ENCODE results near the gene TET3. TPM values are rescaled to one million over a fixed set of nuclear protein-coding genes. Genes with fewer than 3 reads are reported as not detected.
A peak's percentile ranks its signal among the peaks of the same experiment; 100 is the strongest.

The TET3 gene
- total RNA-seq, 4 donors from 2014 or later = 1.3 to 12.0 (median 7.8) TPM

- intact Hi-C loops (cut with DNase I; ENCODE audit: low total_unique reads) = no loop called here
- H3K9me3 ChIP-seq = no peaks in the 10 kb centered on the region
- peaks cover 0 to 7% of the 10 kb centered on the region in 2 donors for H3K4me1 ChIP-seq
- H3K36me3 ChIP-seq = no peaks in the 10 kb centered on the region
- H3K27ac ChIP-seq = peak overlapping the region; percentile 3 to 25
- TF ChIP-seq CTCF (IDR thresholded peaks at IDR 0.05) = no peak
- TF ChIP-seq POLR2A (IDR thresholded peaks at IDR 0.05) = peak in 1 of 2 donors; percentile 5
- H3K4me3 ChIP-seq = peak overlapping the region; percentile 29 to 38
- no peaks in the 10 kb centered on the region for H3K27me3 ChIP-seq
- DNase-seq = peak; percentile 18 to 24
Observed at GRCh38 chr2:73983322-73984202, 1.1 kb upstream of the TET3 start.

GRCh38 chr2:73984922-73985307 lies 205 bp downstream of the TET3 start:
- no peaks in the 10 kb centered on the region for H3K36me3 ChIP-seq
- no peak for TF ChIP-seq POLR2A (IDR thresholded peaks at IDR 0.05)
- no peak for TF ChIP-seq CTCF (IDR thresholded peaks at IDR 0.05)
- H3K4me3 ChIP-seq = peak overlapping the region; percentile 29 to 38
- peak overlapping the region in 1 of 2 donors; percentile 57 for H3K27ac ChIP-seq
- peak; percentile 38 to 44 for DNase-seq
- intact Hi-C loops (cut with DNase I; ENCODE audit: low total_unique reads) = no loop called here
- H3K9me3 ChIP-seq = no peaks in the 10 kb centered on the region
- H3K4me1 ChIP-seq = peaks cover 0 to 7% of the 10 kb centered on the region in 2 donors
- H3K27me3 ChIP-seq = no peaks in the 10 kb centered on the region

- Histone ChIP-seq H3K27ac (peak overlapping the region; percentile 19 to 57), H3K36me3 (no peaks in the 10 kb centered on the region), H3K4me3 (peak overlapping the region; percentile 36 to 42), H3K9me3 (no peaks in the 10 kb centered on the region), H3K27me3 (no peaks in the 10 kb centered on the region), H3K4me1 (peaks cover 0 to 7% of the 10 kb centered on the region in 2 donors)
- DNase-seq = peak; percentile 26 to 50
- TF ChIP-seq POLR2A (IDR thresholded peaks at IDR 0.05) (peak in 1 of 2 donors; percentile 12), CTCF (IDR thresholded peaks at IDR 0.05) (no peak)
- intact Hi-C loops (cut with DNase I; ENCODE audit: low total_unique reads) = no loop called here
Observed at GRCh38 chr2:73985308-73986084, 786 bp downstream of the TET3 start.

GRCh38 chr2:73986085-73986681 lies 1.5 kb downstream of the TET3 start:
- no peak overlapping the region for H3K27ac ChIP-seq
- H3K36me3 ChIP-seq = no peaks in the 10 kb centered on the region
- no peaks in the 10 kb centered on the region for H3K9me3 ChIP-seq
- DNase-seq = peak in 1 of 2 donors; percentile 20
- peaks cover 0 to 7% of the 10 kb centered on the region in 2 donors for H3K4me1 ChIP-seq
- H3K4me3 ChIP-seq = no peak overlapping the region
- intact Hi-C loops (cut with DNase I; ENCODE audit: low total_unique reads) = no loop called here
- TF ChIP-seq CTCF (IDR thresholded peaks at IDR 0.05) = no peak
- H3K27me3 ChIP-seq = no peaks in the 10 kb centered on the region

All from uterus (tissue), 4 donors.